Keratinocyte (primary cell): ENCODE measurements around the gene GRB10. TPM values are rescaled to one million over a fixed set of nuclear protein-coding genes. Genes with fewer than 3 reads are reported as not detected.

ENCODE experiments used
- DNase-seq: peaks from one replicate; pipeline ENCODE4 v3.0.0-alpha.2; 2011; ENCODE audit warnings: low read depth, missing footprints, low spot score
- FAIRE-seq: peaks from 2 replicates; lab custom pipeline; 2011; peaks lifted over from hg19 to GRCh38; lab: Jason Lieb, UNC
- H2AFZ ChIP-seq: 2 replicates; pipeline ENCODE4 v1.6.0; 2012; ENCODE audit warnings: low read length, control low read depth, inconsistent platforms; ENCODE audit not compliant: control insufficient read depth
- H3K27ac ChIP-seq: 2 replicates; pipeline ENCODE4 v1.5.1; 2011; ENCODE audit warnings: low read length; ENCODE audit not compliant: control insufficient read depth, insufficient read depth
- H3K27me3 ChIP-seq: 3 replicates; pipeline ENCODE4 v1.6.0; 2011; ENCODE audit warnings: low read length; ENCODE audit not compliant: control insufficient read depth, insufficient read depth; ENCODE audit errors: extremely low read depth
- H3K36me3 ChIP-seq, 2 experiments: 2 replicates in 1 of 2; 3 replicates in 1 of 2; pipeline ENCODE4 v1.5.1; 2011; ENCODE audit warnings: low read length in 2 of 2, mild to moderate bottlenecking in 1 of 2; ENCODE audit not compliant: control insufficient read depth in 2 of 2, insufficient read depth in 2 of 2; ENCODE audit errors: extremely low read depth in 1 of 2
- H3K4me1 ChIP-seq: 3 replicates; pipeline ENCODE4 v1.5.1; 2011; ENCODE audit warnings: low read length; ENCODE audit not compliant: control insufficient read depth, insufficient read depth; ENCODE audit errors: extremely low read depth
- H3K4me2 ChIP-seq: 3 replicates; pipeline ENCODE4 v1.6.0; 2011; ENCODE audit warnings: low read depth, low read length; ENCODE audit not compliant: control insufficient read depth, insufficient read depth; ENCODE audit errors: extremely low read depth
- H3K4me3 ChIP-seq, 3 experiments: fragments of 200-600 bp in 1 of 3; sonication (generic) in 1 of 3; 2 replicates in 2 of 3; 3 replicates in 1 of 3; pipeline ENCODE4 v1.5.1; 2011 to 2016; ENCODE audit warnings: low read length in 3 of 3, mild to moderate bottlenecking in 3 of 3, control low read depth in 2 of 3, inconsistent platforms in 1 of 3, low read depth in 1 of 3, mixed read lengths in 1 of 3, mixed run types in 1 of 3, moderate library complexity in 1 of 3; ENCODE audit not compliant: control insufficient read depth in 2 of 3, insufficient read depth in 2 of 3; ENCODE audit errors: extremely low read depth in 1 of 3
- H3K79me2 ChIP-seq: 2 replicates; pipeline ENCODE4 v1.6.0; 2012; ENCODE audit warnings: low read length; ENCODE audit not compliant: control insufficient read depth, insufficient read depth
- H3K9ac ChIP-seq: 3 replicates; pipeline ENCODE4 v1.6.0; 2011; ENCODE audit warnings: low read length; ENCODE audit not compliant: control insufficient read depth, insufficient read depth; ENCODE audit errors: extremely low read depth
- H3K9me1 ChIP-seq: 3 replicates; pipeline ENCODE4 v1.6.0; 2011; ENCODE audit warnings: low read length; ENCODE audit not compliant: control insufficient read depth, insufficient read depth; ENCODE audit errors: extremely low read depth
- H3K9me3 ChIP-seq: 2 replicates; pipeline ENCODE4 v1.5.1; 2012; ENCODE audit warnings: low read depth, low read length; ENCODE audit not compliant: control insufficient read depth
- H4K20me1 ChIP-seq: 3 replicates; pipeline ENCODE4 v1.6.0; 2011; ENCODE audit warnings: low read length; ENCODE audit not compliant: control insufficient read depth, insufficient read depth; ENCODE audit errors: extremely low read depth
- CTCF ChIP-seq, 3 experiments: IDR thresholded peaks in 1 of 3; conservative IDR thresholded peaks in 1 of 3; optimal IDR thresholded peaks in 1 of 3; 2 replicates in 2 of 3; 3 replicates in 1 of 3; pipeline versions ENCODE3 to v1.5.1; 2011; ENCODE audit warnings: low read length in 3 of 3, mild to moderate bottlenecking in 3 of 3, moderate library complexity in 2 of 3, control low read depth in 1 of 3, inconsistent platforms in 1 of 3; ENCODE audit not compliant: insufficient read depth in 2 of 3; ENCODE audit errors: extremely low read depth in 1 of 3
- EZH2 ChIP-seq: IDR thresholded peaks from one replicate; pipeline ENCODE4 v1.6.1; 2012; ENCODE audit warnings: inconsistent platforms, mild to moderate bottlenecking, low read length, moderate library complexity
- dilution Hi-C: fragments of 300-500 bp; cut with MboI; formaldehyde crosslinking; loops from one replicate; pipeline ENCODE4 v1.7.0; 2020; ENCODE audit warnings: low sequenced_read_pairs; ENCODE audit not compliant: extremely low pct_ligation_motif_present
- polyA plus RNA-seq, 5 experiments: library from polyadenylated mRNA; depleted of rRNA in 3 of 5; stranded (reverse) in 3 of 5; stranded (forward) in 1 of 5; unstranded in 1 of 5; fragments of >200 nt; gene quantifications; 1 replicate in 1 of 5; 2 replicates in 3 of 5; 3 replicates in 1 of 5; pipeline versions ENCODE4 v1.2.1 to v1.2.3, GENCODE V29; 2011 to 2012; ENCODE audit warnings: missing spikeins in 2 of 5, low read depth in 1 of 5, low replicate concordance in 1 of 5

GRB10 gene
- polyA plus RNA-seq, 1 donor (not counting 4 experiments of a cell fraction or from before 2014, with no cell fraction given), result 4.4 TPM

- Histone ChIP-seq H3K9me1 (no peaks in the 10 kb centered on the region), H3K4me3 (no peak overlapping the region), H3K4me2 (no peak overlapping the region), H3K27ac (no peak overlapping the region), H3K4me1 (peaks cover 3% of the 10 kb centered on the region), H3K79me2 (no peaks in the 10 kb centered on the region), H4K20me1 (no peaks in the 10 kb centered on the region), H3K36me3 (no peaks in the 10 kb centered on the region), H3K9me3 (no peaks in the 10 kb centered on the region), H3K9ac (no peak overlapping the region), H2AFZ (no peak overlapping the region), H3K27me3 (peaks cover 11% of the 10 kb centered on the region)
- TF ChIP-seq EZH2 (no peak), CTCF (optimal IDR thresholded peaks at IDR 0.05 in 1 of 3, IDR thresholded peaks at IDR 0.05 in 1 of 3, conservative IDR thresholded peaks at IDR 0.05 in 1 of 3; ENCODE audit: extremely low read depth in 1 of 3, insufficient read depth in 2 of 3, low read length in 3 of 3) (no peak)
- dilution Hi-C loops, result no loop called here
- FAIRE-seq (peak; percentile 26), DNase-seq (no peak)
These were observed 35.6 kb upstream of the GRB10 start for GRCh38 chr7:50818324-50818723.

- FAIRE-seq, result no peak
- Histone ChIP-seq H3K27me3 (peaks cover 11% of the 10 kb centered on the region), H3K9me3 (no peaks in the 10 kb centered on the region), H3K4me1 (peaks cover 6% of the 10 kb centered on the region), H3K36me3 (no peaks in the 10 kb centered on the region), H3K4me2 (no peak overlapping the region), H3K9ac (no peak overlapping the region), H3K9me1 (peaks cover 2% of the 10 kb centered on the region), H4K20me1 (no peaks in the 10 kb centered on the region), H3K27ac (no peak overlapping the region), H2AFZ (no peak overlapping the region), H3K79me2 (no peaks in the 10 kb centered on the region), H3K4me3 (no peak overlapping the region)
- no peak for DNase-seq
- dilution Hi-C loops, result no loop called here
- TF ChIP-seq EZH2 (no peak), CTCF (optimal IDR thresholded peaks at IDR 0.05 in 1 of 3, IDR thresholded peaks at IDR 0.05 in 1 of 3, conservative IDR thresholded peaks at IDR 0.05 in 1 of 3; ENCODE audit: extremely low read depth in 1 of 3, insufficient read depth in 2 of 3, low read length in 3 of 3) (no peak)
These were observed 34.9 kb upstream of the GRB10 start for GRCh38 chr7:50817561-50817960.
